ENCODE data around the gene SLC9A9. TPM values are rescaled to one million over a fixed set of nuclear protein-coding genes. Genes with fewer than 3 reads are reported as not detected.

Gene SLC9A9
- polyA plus RNA-seq, 1 donor from 2014 or later, result 0.54 TPM

DNA sequence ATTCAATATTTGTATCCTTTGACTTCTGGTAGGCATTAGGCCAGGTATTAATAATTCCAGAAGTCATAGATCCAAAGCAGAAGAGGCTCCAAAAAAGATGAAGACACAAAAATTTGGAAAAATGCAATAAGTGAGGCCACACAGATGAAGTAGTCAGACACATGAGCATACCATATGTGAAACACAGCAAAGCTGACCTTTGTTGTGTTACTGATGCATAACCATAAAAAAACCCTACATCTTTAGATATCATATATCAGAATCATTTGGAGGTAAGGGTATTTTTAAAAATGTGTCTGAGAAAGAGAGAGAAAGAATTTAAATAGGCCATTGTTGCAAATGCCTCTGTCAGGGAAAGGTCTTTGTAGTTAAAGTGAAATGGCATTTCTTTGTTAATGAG, 314.9 kb downstream of the SLC9A9 start:
- TF ChIP-seq MXI1 (conservative IDR thresholded peaks at IDR 0.05; ENCODE audit: poor library complexity, severe bottlenecking), result no peak
- TF ChIP-seq EZH2 (IDR thresholded peaks at IDR 0.05; ENCODE audit: borderline replicate concordance, insufficient read depth, low read length, poor library complexity, severe bottlenecking), result no peak
- TF ChIP-seq, protein P1, sequence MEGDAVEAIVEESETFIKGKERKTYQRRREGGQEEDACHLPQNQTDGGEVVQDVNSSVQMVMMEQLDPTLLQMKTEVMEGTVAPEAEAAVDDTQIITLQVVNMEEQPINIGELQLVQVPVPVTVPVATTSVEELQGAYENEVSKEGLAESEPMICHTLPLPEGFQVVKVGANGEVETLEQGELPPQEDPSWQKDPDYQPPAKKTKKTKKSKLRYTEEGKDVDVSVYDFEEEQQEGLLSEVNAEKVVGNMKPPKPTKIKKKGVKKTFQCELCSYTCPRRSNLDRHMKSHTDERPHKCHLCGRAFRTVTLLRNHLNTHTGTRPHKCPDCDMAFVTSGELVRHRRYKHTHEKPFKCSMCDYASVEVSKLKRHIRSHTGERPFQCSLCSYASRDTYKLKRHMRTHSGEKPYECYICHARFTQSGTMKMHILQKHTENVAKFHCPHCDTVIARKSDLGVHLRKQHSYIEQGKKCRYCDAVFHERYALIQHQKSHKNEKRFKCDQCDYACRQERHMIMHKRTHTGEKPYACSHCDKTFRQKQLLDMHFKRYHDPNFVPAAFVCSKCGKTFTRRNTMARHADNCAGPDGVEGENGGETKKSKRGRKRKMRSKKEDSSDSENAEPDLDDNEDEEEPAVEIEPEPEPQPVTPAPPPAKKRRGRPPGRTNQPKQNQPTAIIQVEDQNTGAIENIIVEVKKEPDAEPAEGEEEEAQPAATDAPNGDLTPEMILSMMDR (IDR thresholded peaks at IDR 0.05; ENCODE audit: poor library complexity, severe bottlenecking), result no peak
- no peak for TF ChIP-seq SMC3 (conservative IDR thresholded peaks at IDR 0.05; ENCODE audit: poor library complexity)
- TF ChIP-seq EP300 (conservative IDR thresholded peaks at IDR 0.05; ENCODE audit: poor library complexity, severe bottlenecking), result no peak
- no peak for TF ChIP-seq RAD21 (conservative IDR thresholded peaks at IDR 0.05)
- TF ChIP-seq, protein P2, sequence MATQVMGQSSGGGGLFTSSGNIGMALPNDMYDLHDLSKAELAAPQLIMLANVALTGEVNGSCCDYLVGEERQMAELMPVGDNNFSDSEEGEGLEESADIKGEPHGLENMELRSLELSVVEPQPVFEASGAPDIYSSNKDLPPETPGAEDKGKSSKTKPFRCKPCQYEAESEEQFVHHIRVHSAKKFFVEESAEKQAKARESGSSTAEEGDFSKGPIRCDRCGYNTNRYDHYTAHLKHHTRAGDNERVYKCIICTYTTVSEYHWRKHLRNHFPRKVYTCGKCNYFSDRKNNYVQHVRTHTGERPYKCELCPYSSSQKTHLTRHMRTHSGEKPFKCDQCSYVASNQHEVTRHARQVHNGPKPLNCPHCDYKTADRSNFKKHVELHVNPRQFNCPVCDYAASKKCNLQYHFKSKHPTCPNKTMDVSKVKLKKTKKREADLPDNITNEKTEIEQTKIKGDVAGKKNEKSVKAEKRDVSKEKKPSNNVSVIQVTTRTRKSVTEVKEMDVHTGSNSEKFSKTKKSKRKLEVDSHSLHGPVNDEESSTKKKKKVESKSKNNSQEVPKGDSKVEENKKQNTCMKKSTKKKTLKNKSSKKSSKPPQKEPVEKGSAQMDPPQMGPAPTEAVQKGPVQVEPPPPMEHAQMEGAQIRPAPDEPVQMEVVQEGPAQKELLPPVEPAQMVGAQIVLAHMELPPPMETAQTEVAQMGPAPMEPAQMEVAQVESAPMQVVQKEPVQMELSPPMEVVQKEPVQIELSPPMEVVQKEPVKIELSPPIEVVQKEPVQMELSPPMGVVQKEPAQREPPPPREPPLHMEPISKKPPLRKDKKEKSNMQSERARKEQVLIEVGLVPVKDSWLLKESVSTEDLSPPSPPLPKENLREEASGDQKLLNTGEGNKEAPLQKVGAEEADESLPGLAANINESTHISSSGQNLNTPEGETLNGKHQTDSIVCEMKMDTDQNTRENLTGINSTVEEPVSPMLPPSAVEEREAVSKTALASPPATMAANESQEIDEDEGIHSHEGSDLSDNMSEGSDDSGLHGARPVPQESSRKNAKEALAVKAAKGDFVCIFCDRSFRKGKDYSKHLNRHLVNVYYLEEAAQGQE (IDR thresholded peaks at IDR 0.05; ENCODE audit: borderline replicate concordance), result no peak
- no peak for TF ChIP-seq TAF1 (IDR thresholded peaks at IDR 0.05; ENCODE audit: low read depth)
- no peak for TF ChIP-seq POLR2AphosphoS5 (IDR thresholded peaks at IDR 0.05)
- Histone ChIP-seq H3F3A (ENCODE audit: insufficient read depth, low read length, poor library complexity, severe bottlenecking) (no peaks in the 10 kb centered on the region), H3K27ac (ENCODE audit: low read length) (no peak overlapping the region)

DNA sequence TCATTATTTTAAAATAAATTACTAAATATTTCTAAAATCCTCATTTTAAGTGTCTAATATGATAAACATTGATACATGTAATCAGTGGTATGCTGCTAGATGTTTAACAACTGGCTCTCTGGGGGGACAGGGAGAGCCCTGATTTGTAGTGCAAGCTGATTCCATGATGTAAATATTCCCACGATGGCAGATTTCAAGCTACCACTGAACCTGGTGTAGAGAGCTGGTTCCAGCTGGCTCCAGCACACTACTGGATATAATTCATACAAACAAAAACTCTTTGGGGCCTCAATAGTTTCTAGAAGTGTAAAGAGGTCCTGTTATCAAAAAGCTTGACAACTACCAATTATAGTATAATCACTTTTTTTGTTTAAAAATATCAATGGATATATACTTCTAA, 316.2 kb downstream of the SLC9A9 start:
- Histone ChIP-seq H3F3A (ENCODE audit: insufficient read depth, low read length, poor library complexity, severe bottlenecking) (no peaks in the 10 kb centered on the region), H4K20me1 (ENCODE audit: insufficient read depth) (no peaks in the 10 kb centered on the region), H3K9me2 (ENCODE audit: insufficient read depth, low read length) (no peaks in the 10 kb centered on the region), H3K36me3 (ENCODE audit: insufficient read depth, low read length) (no peaks in the 10 kb centered on the region), H3K9ac (ENCODE audit: low read length) (no peak overlapping the region), H3K9me3 (ENCODE audit: low read length) (no peaks in the 10 kb centered on the region), H3K27ac (ENCODE audit: low read length) (no peak overlapping the region), H3K4me3 (ENCODE audit: low read length) (no peak overlapping the region), H3K4me2 (ENCODE audit: low read length) (no peak overlapping the region), H3K27me3 (ENCODE audit: insufficient read depth, low read depth, low read length) (no peaks in the 10 kb centered on the region), H3K79me2 (replicated peaks; ENCODE audit: insufficient read depth, low read length) (no peaks in the 10 kb centered on the region), H2AFZ (ENCODE audit: low read depth, low read length) (no peak overlapping the region)
- TF ChIP-seq, protein P1 (IDR thresholded peaks at IDR 0.05; ENCODE audit: poor library complexity, severe bottlenecking), result no peak
- no peak for TF ChIP-seq SMC3 (conservative IDR thresholded peaks at IDR 0.05; ENCODE audit: poor library complexity)
- TF ChIP-seq, protein P2 (IDR thresholded peaks at IDR 0.05; ENCODE audit: borderline replicate concordance), result no peak
- TF ChIP-seq TAF1 (IDR thresholded peaks at IDR 0.05; ENCODE audit: low read depth), result no peak
- no peak for TF ChIP-seq EP300 (conservative IDR thresholded peaks at IDR 0.05; ENCODE audit: poor library complexity, severe bottlenecking)
- TF ChIP-seq RAD21 (conservative IDR thresholded peaks at IDR 0.05), result no peak
- TF ChIP-seq MXI1 (conservative IDR thresholded peaks at IDR 0.05; ENCODE audit: poor library complexity, severe bottlenecking), result no peak
- no peak for TF ChIP-seq EZH2 (IDR thresholded peaks at IDR 0.05; ENCODE audit: borderline replicate concordance, insufficient read depth, low read length, poor library complexity, severe bottlenecking)
- TF ChIP-seq POLR2AphosphoS5 (IDR thresholded peaks at IDR 0.05), result no peak

More for the DNA sequence above, 314.9 kb downstream of the SLC9A9 start:
- H3K79me2 ChIP-seq (replicated peaks; ENCODE audit: insufficient read depth, low read length), result no peaks in the 10 kb centered on the region
- H4K20me1 ChIP-seq (ENCODE audit: insufficient read depth), result no peaks in the 10 kb centered on the region
- no peak overlapping the region for H3K4me2 ChIP-seq (ENCODE audit: low read length)
- no peaks in the 10 kb centered on the region for H3K36me3 ChIP-seq (ENCODE audit: insufficient read depth, low read length)
- H3K9me3 ChIP-seq (ENCODE audit: low read length), result no peaks in the 10 kb centered on the region
- no peaks in the 10 kb centered on the region for H3K9me2 ChIP-seq (ENCODE audit: insufficient read depth, low read length)
- no peak overlapping the region for H3K9ac ChIP-seq (ENCODE audit: low read length)
- no peak overlapping the region for H2AFZ ChIP-seq (ENCODE audit: low read depth, low read length)
- H3K27me3 ChIP-seq (ENCODE audit: insufficient read depth, low read depth, low read length), result no peaks in the 10 kb centered on the region
- no peak overlapping the region for H3K4me3 ChIP-seq (ENCODE audit: low read length)
